Stimulated activated naive CD4-positive, alpha-beta T cell treated with Interleukin-2 at 50 U/mL for 16 hours (primary cell): Measurements from ENCODE around the gene PLAC8L1.
"Not testable (repeated sequence)": the region's sequence is repeated elsewhere in the genome, so short reads cannot be mapped to it uniquely, and the experiment has no call there.

Source experiments
- DNase-seq: peaks from one replicate; lab custom pipeline; 2025; lab: John Stamatoyannopoulos, UW

PLAC8L1 gene, protein sequence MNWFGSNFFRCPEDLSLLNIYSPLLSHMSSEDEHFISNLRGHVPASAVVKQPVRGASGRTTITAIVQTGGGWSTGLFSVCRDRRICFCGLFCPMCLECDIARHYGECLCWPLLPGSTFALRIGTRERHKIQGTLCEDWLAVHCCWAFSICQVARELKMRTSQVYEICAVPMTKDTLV

DNA sequence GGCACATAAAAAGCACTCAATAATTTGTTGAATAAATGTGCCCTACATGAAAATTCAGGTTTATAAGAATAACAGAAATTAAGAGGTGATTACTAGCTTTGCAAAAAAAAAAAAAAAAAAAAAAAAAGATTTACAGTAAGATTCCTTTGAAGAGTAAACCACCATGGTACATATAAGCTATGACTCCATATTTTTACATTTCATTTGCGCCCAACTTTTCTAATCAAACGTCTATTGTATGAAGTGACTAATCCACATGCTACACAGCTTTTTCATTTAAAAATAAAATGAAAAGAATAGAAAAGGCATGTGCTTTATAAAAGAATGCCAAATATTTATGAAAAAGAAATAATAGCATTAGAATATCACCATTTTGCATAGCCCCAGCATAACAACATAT, at the start of gene PLAC8L1:
Gene PLAC8L1, minus strand, starts transcription at position 101 of the 400 bp plus-strand sequence. CDS start 1,266 bp downstream, outside the sequence.
- no peak for DNase-seq

DNA sequence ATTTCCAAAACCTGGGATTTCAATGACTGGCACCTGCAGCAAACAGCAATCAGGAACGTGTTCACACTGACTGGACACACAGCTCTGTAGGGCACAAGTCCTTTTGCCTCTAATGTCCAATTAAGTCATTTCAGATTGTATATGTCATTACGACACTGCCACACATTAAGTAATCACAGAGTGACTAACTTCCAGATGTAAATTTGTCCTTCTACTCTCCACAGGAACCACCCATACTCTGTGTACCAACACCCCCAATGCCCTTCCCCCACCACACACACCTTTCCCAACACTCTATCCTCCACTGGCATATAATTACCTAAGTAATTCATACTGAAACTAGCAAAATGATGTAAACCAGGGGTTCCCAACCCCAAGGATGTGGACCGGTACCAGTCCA, 46.6 kb upstream of the PLAC8L1 start:
- no peak for DNase-seq

DNA sequence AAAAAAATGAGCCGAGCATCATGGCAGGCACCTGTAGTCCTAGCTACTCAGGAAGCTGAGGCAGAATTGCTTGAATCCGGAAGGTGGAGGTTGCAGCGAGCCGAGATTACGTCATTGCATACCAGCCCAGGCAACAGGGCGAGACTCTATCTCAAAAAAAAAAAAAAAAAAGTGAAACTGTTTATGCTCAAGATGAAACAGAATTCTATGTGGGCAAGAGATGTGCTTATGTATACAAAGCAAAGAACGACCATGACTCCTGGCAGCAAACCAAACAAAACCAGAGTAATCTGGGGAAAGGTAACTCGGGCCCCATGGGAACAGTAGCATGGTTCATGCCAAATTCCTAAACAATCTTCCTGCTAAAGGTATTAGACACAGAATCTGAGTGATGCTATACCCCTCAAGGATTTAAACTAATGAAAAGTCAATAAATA, 32.6 kb upstream of the PLAC8L1 start:
- DNase-seq = no peak

DNA sequence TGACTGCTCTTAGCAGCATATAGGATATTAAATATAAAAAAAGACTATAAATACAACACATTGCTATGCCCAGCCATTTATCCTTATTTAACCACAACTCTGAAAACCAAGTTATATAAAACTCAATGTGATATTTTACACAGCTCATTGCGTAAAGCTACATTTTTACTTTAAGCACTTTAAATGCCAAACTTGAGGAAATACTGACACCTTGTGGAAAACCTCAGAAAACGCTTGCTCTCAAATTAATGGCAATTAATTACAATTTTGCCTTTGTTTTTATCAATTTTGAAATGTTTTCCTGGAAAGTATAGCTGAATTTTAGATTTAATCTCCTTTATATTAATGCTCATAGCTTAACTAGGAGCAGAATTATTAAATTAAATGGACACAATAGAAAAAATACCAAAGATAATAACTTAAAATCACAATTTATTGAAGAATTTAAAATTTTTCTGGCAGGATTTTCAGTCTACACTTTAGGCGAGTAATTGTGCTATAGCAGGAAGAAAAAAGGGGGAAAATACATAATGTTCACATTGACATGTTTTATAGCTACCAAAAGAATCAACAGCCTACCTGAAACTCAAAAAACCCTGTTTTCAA, 25.2 kb upstream of the PLAC8L1 start:
- no peak for DNase-seq

DNA sequence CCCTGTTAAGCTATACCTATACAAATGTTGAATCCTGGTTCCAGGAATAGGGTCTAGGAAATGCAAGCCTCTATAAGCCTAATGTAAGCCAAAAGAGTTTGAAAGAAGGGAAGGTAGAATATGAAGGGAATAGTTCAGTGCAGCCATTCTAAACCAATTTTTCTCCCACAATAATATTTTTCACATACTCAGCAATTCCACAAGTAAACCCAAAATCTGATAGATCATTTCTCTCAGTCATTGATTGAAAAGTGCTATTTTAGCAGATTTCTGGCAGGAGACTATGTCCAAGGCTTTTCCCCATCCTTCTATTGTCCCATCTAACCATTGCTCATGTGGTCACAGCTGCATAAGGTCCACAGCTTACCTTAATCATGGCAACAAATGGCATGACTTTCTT, 20.7 kb upstream of the PLAC8L1 start:
- no peak for DNase-seq

DNA sequence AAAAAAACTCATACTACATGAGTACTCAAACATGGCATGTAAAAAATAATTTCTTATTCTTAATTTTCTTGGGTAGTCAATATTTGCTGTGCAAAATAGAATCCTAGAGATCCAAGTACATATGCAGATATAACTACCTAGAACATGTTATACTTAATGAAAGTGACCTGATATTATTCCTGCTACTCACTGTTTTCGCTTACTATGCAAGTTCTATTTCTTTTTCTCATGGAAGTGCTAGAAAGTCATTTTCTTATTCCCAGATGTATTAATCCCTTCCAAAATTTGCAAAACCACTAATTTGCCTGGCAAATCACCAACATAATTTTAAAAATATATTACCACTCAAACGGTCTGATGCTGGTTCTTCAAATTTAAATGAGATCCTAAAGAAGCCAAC, 19.2 kb upstream of the PLAC8L1 start:
- no peak for DNase-seq

DNA sequence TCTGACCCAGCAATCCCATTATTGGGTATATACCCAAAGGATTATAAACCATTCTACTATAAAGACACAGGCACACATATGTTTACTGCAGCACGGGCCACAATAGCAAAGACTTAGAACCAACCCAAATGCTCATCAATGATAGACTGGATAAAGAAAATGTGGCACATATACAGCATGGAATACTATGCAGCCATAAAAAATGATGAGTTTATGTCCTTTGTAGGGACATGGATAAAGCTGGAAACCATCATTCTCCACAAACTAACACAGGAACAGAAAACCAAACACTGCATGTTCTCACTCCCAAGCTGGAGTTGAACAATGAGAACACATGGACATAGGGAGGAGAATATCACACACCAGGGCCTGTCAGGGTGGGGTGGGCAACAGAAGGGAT, 16.1 kb upstream of the PLAC8L1 start:
- DNase-seq = not testable (repeated sequence)

DNA sequence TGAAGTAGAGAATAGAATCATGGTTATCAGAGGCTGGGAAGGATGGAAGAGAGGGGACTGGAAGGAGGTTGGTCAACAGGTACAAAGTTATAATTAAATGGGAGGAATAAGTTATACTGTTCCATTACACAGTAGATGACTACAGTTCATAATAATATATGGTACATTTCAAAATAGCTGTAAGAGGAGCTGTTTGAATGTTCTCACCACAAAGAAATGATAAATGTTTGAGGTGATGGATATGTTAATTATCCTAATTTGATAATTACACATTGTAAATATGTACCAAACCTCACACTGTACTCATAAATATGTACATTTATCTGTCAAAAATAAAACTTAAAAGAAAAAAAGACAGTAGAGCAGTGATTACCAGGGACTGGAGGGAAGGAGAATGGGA, 12.9 kb upstream of the PLAC8L1 start:
- DNase-seq = no peak

DNA sequence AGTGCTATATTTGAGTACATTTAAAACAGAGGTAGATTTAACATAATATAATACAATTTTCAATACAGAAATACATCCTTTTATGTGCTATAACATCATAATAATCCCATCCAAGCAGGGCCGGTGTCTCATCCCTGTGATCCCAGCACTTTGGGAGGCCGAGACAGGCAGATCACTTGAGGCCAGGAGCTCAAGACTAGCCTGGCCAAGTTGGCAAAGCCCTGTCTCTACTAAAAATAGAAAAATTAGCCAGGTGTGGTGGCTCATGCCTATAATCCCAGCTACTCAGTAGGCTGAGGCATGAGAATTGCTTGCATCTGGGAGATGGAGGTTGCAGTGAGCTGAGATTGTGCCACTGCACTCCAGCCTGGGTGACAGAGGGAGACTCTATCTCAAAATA, 11.8 kb upstream of the PLAC8L1 start:
- not testable (repeated sequence) for DNase-seq

DNA sequence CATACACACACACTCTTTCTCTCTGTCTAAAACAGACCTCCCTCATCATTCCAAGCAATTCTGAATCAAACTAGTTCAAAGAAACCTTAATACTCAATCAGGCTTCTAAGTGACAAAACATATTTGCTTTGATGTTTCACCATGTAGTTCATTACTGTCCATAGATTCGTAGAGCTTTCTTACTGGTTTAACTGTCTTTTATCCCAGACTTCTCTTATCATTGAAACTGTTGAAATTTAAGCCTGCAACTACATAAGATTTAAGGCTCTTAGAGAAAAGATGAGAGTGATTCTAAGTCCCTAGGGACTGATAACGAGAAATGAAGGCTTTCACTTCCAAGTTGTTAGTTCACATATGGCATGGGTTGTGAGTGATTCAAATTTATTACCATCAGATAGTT, 11.0 kb upstream of the PLAC8L1 start:
- no peak for DNase-seq

DNA sequence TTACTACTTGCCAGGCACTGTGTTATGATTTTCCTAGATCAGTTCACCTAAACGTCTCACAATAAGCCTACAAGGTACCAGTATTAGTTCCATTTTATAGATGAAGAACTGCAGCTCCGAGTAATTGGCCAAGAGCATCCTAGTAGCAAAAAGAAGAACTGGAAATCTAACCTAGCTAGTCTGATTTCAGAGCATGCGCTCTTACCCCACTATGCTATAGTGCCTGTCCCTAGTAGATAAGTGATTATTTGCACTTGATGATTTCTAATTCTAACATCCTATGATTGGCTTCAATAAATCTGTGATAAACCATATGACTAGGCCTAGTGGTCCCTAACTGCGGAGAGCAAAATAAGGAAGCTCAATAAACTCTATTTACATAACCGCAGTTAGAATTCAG, 7.1 kb upstream of the PLAC8L1 start:
- DNase-seq = no peak

DNA sequence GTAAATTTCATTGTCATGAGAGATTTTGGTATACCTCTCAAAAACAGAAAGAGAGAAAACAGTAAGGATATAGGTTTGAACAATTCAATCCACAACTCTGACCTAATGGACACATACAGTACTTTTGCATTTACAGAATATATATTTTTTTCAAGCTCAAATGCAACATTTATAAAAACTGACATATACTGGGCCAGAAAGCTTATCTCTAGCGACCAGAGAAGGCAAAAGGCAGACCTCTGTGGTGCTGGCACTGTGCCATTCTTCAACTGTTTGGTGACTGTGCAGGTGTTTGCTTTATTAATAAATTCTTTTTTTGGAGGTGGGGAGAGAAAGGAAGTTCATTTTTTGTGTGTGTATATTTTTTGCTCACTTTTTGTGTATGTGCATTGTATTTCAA, 6.0 kb upstream of the PLAC8L1 start:
- DNase-seq = no peak

DNA sequence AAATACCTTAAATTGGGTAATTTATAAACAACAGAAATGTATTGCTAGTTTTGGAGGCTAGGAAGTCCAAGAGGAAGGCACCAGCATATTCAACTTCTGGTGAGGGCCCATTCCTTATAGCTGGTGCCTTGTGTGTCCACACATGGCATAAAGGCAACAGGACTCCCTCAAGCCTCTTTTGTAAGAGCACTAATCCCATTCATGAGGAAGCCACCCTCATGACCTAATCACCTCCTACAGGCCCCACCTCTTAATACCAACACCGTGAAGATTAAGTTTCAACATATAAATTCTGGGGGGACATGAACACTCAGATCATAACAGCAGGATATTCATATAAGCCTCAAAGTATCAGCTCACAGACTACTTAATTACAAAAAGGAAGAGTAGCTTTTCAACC, 4.0 kb upstream of the PLAC8L1 start:
- DNase-seq = no peak

DNA sequence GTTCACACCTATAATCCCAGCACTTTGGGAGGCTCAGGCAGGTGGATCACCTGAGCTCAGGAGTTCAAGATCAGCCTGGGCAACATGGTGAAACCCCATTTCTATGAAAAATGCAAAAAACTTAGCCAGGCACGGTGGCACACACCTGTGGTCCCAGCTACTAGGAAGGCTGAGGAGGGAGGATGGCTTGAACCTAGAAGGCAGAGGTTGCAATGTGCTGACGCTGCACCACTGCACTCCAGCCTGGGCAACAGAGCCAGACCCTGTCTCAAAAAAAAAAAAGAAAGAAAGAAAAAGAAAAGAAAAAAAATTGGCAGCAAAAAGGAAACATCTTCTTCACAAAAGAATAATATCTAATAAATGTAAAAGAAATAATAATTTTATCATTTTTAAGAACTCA, 3.5 kb upstream of the PLAC8L1 start:
- DNase-seq = not testable (repeated sequence)

DNA sequence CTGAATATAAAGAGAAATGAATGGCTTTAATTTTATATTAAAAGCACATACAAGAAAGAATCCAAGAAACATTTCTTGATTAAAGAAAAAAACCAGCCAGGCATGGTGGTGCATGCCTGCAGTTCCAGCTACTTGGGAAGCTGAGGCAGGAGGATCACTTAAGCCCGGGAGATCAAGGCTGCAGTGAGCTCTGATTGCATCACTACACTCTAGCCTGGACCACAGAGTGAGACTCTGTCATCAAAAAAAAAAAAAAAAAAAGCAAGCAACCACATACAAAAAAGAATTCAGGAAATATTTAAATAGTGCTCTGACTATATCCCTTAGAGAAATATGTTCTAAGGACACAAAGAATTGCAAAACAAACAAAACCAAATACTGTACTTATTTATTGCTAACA, 2.5 kb upstream of the PLAC8L1 start:
- no peak for DNase-seq

DNA sequence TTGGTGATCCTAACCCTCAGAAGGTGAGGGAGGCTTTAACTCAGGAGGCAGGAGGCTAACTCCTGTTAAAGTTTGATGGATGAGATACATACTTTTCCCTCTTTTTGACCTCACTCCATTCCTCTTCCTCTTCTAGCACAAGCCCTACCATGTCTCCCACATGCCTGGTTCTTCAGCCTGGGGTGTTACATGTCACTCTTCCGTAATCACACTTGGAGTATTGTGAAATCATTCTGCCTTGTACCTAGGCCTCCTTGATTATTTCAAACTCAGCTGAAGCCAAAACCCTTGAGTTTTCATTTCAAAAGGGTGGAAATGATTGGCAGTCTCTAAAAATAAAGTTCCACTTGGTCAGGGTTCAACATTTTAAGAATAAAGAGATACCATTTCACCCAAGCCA, 1.8 kb downstream of the PLAC8L1 start:
- no peak for DNase-seq

DNA sequence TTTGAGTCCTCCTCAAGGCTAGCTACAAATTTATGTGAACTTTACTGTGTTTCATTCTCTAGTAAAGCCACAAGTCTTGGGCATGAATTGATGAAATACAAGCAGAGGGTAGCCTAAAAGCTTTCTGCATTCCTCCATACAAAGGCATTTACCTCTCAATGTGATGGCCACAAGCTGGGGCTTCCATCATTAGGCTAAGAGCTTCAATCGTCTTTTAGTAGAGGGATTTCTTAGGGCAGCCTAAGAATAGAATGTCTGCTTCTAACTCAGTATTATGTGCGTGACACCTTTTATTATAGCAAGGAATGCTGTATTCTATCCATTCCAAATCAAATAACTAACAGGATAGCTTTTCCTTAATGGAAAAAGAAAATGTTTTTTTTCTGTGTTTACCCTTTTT, 3.7 kb downstream of the PLAC8L1 start:
- no peak for DNase-seq

DNA sequence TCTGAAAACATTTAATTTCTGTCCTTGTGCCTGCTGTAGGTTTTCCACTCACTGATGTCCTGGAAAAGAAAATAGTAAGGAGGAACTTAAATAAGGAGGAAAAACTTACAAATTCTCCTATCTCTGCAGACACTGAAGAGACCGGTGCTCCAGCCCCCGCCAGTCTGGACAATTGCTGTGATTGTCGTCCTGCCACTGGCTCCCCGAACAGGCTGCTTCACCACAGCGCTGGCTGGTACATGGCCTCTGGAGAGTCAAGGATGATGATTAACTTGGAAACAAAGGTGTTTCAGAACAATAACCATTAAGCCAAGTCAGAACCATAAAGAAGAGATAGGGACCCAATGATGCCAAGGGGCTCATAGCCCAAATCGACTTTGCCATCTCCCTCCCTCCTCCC, 7.3 kb downstream of the PLAC8L1 start:
- no peak for DNase-seq

DNA sequence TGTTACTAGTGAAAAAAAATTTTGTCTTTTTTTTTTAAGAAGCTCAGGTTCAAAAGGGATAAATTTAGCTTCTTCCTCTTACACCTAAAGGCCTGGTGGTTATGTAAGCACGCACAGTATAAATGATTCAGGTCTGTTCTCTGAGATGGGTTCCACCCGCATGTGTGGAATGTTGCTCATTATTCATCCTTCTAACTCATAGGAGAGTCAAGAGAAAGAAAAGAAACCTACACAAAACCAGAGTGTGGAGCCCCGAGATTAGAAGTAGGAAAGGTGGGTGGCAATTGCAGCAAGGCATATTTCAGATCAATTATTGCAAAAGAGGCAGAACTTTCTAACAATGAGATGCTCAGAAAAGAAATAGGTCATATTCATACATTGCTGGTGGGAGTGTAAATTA, 13.5 kb downstream of the PLAC8L1 start:
- DNase-seq = no peak

DNA sequence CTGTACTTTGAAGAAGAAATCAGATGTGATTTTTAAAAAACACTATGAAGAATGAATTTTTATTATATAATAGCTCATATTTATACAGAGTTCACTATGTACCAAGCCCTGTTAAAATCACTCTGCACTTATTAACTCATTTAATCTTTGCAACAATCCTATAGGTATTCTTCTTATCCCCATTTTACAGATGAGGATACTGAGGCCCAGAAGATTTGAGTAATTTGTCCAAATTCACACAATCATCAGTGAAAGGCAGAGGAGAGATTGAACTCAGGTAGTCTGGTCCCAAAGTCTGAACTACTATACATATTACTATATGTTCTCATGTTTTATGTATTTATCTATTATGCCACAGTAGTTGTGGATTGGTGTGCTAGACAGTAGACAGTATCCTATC, 16.1 kb downstream of the PLAC8L1 start:
- no peak for DNase-seq

DNA sequence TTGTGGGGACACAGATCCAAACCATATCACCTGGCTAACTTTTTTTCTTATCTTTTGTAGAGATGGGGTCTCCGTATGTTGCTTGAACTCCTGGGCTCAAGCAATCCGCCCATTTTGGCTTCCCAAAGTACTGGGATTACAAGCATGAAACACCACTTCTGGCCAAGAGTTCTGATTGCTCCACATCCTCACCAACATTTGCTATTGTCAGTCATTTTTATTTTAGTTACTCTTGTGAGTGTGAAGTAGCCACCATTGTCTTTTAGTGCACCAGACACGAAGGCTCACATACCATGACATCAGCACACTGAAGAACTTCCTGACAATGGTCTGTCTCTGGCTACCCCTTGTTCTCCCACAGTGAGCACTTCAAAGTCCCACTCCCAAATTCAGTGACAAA, 17.3 kb downstream of the PLAC8L1 start:
- no peak for DNase-seq

DNA sequence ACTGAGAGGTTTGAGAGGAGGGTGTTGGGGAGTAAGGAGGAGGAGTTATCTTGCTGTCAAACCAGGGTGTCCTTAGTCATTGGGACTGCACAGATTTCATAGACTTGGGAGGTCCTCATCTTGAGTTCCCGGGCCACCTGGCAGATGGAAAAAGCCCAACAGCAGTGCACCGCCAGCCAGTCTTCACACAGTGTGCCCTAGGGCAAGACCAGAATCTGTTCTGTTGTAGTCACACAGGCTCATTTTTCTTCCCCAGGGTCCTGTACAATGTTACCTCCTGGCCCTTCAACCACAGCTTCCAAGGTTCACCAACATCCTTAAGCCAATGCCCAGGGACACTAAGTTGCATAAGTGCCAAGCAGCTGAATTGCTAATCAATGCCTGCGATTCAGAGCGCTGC, 21.0 kb downstream of the PLAC8L1 start:
- no peak for DNase-seq

DNA sequence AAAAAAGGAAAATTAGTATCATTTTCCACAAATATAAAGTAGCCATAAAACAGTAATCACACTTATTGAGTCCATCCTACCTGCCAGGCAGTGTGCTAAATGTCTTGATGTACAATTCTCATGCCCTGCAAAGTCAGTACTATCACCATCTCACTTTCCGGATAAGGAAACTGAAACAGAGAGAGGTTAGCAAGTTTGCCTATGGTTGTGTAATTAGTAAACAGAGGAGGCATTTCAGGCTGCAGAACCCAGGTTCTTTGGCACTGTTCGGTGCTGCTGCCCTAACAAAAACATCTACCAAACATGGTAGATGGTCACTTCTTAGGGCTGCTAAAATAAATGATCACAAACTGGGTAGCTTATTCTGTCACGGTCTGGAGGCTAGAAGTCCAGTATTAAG, 22.6 kb downstream of the PLAC8L1 start:
- DNase-seq = no peak

DNA sequence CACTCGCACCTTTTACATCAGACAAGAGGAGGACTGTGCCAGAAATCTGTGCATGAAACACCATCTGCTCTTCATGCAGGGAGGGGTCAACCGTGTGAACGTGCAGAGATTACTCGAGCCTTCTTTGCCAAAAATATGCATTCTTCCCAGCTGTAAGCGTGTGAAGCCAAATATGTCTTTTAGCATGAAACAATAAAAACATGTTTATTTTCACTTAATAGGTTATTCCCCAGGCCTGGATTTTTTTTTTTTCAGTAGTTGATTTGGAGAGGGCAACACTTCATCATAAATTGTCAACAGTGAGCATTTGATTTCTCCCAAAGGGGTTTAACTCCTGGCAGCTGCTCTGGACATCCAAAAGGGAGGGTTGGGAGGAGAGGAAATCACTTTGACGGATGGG, 23.8 kb downstream of the PLAC8L1 start:
- no peak for DNase-seq
